ENCODE results near the gene PACRG. TPM values are rescaled to one million over a fixed set of nuclear protein-coding genes. Genes with fewer than 3 reads are reported as not detected.

The PACRG gene
- total and polyA plus RNA-seq, 2 experiments from 2014 or later, result 0.17 to 0.68 TPM

DNA sequence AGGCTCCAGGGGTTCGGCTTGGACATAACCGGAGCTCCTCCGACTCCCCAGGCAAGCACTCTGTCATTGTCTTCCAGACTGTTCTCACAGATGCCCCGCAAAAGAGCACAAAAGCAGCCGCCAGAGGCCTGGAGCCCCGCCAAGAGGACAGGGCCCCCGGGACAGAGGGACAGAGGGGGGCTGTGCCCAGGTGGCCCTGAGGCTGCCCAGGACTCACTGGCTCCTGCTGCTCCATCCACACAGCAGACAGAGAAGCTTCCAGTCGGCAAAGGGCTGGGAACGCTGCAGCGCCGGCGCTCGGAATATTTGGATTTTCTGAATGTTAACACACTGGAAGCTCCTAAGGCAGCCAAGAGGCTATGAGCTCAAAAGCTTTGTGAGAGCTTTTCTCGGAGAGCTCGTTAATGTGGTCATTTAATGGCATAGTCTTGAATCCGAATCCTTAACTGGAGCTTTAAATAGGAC, 618.8 kb downstream of the PACRG start (continued):
- TF ChIP-seq REST (IDR thresholded peaks at IDR 0.05; ENCODE audit: unreplicated experiment), result no peak
- TF ChIP-seq STAT1 (IDR thresholded peaks at IDR 0.05; ENCODE audit: unreplicated experiment), result no peak
- TF ChIP-seq ZNF331 (CRISPR knock-in tag; IDR thresholded peaks at IDR 0.05; ENCODE audit: low read depth), result no peak
- TF ChIP-seq NANOG (IDR thresholded peaks at IDR 0.05; ENCODE audit: borderline replicate concordance), result no peak
- TF ChIP-seq EZH2 (IDR thresholded peaks at IDR 0.05; ENCODE audit: low read depth, unreplicated experiment), result no peak
- TF ChIP-seq EZH2phosphoT487 (IDR thresholded peaks at IDR 0.05; ENCODE audit: unreplicated experiment), result no peak
- TF ChIP-seq, protein P1, sequence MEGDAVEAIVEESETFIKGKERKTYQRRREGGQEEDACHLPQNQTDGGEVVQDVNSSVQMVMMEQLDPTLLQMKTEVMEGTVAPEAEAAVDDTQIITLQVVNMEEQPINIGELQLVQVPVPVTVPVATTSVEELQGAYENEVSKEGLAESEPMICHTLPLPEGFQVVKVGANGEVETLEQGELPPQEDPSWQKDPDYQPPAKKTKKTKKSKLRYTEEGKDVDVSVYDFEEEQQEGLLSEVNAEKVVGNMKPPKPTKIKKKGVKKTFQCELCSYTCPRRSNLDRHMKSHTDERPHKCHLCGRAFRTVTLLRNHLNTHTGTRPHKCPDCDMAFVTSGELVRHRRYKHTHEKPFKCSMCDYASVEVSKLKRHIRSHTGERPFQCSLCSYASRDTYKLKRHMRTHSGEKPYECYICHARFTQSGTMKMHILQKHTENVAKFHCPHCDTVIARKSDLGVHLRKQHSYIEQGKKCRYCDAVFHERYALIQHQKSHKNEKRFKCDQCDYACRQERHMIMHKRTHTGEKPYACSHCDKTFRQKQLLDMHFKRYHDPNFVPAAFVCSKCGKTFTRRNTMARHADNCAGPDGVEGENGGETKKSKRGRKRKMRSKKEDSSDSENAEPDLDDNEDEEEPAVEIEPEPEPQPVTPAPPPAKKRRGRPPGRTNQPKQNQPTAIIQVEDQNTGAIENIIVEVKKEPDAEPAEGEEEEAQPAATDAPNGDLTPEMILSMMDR (conservative IDR thresholded peaks at IDR 0.05; ENCODE audit: low read depth in 2 of 2), result no peak

GRCh38 chr6:163347021-163347446, 619.3 kb downstream of the PACRG start:
- DNase-seq (ENCODE audit: low spot score) (no peak), ATAC-seq (no peak; the same call in 2 of the 3 replicates)
- Histone ChIP-seq H3K4me1 (ENCODE audit: insufficient read depth) (no peaks in the 10 kb centered on the region), H3K36me3 (ENCODE audit: insufficient read depth) (no peaks in the 10 kb centered on the region), H3K9me2 (ENCODE audit: insufficient read depth) (no peaks in the 10 kb centered on the region), H3K4me2 (no peak overlapping the region), H4K20me1 (replicated peaks; ENCODE audit: insufficient read depth) (no peaks in the 10 kb centered on the region), H3K4me3 (no peak overlapping the region), H3K27me3 (ENCODE audit: insufficient read depth) (no peaks in the 10 kb centered on the region), H3K79me2 (replicated peaks; ENCODE audit: insufficient read depth) (no peaks in the 10 kb centered on the region), H3F3A (replicated peaks; ENCODE audit: low read depth) (no peaks in the 10 kb centered on the region), H3K27ac (ENCODE audit: low read depth) (no peak overlapping the region), H2AFZ (no peak overlapping the region)
- no peak overlapping the region for H3K27ac Mint-ChIP-seq
- no peaks in the 10 kb centered on the region for H3K9me3 Mint-ChIP-seq
- peaks cover 7% of the 10 kb centered on the region for H3K27me3 Mint-ChIP-seq (ENCODE audit: insufficient read depth, low read depth, poor library complexity)
- H3K4me1 Mint-ChIP-seq, result peaks cover 7% of the 10 kb centered on the region; the same call in 2 of the 3 replicates
- no peaks in the 10 kb centered on the region for H3K36me3 Mint-ChIP-seq (ENCODE audit: low read depth)
- H3K4me3 Mint-ChIP-seq, result no peak overlapping the region
- no peak for TF ChIP-seq NANOG (IDR thresholded peaks at IDR 0.05; ENCODE audit: borderline replicate concordance)
- no peak for TF ChIP-seq POLR2AphosphoS5 (IDR thresholded peaks at IDR 0.05; ENCODE audit: low read depth)
- TF ChIP-seq CREB1 (CRISPR knock-in tag; IDR thresholded peaks at IDR 0.05; ENCODE audit: low read depth), result no peak
- TF ChIP-seq, protein P2, sequence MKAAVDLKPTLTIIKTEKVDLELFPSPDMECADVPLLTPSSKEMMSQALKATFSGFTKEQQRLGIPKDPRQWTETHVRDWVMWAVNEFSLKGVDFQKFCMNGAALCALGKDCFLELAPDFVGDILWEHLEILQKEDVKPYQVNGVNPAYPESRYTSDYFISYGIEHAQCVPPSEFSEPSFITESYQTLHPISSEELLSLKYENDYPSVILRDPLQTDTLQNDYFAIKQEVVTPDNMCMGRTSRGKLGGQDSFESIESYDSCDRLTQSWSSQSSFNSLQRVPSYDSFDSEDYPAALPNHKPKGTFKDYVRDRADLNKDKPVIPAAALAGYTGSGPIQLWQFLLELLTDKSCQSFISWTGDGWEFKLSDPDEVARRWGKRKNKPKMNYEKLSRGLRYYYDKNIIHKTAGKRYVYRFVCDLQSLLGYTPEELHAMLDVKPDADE (IDR thresholded peaks at IDR 0.05), result no peak
- TF ChIP-seq, protein P1 (conservative IDR thresholded peaks at IDR 0.05; ENCODE audit: low read depth in 2 of 2), result no peak
- TF ChIP-seq ZNF331 (CRISPR knock-in tag; IDR thresholded peaks at IDR 0.05; ENCODE audit: low read depth), result no peak
